Body of pancreas (tissue), 4 donors: Measurements from ENCODE around the gene CRLF1. TPM values are rescaled to one million over a fixed set of nuclear protein-coding genes. Genes with fewer than 3 reads are reported as not detected.

Experiments
- ATAC-seq: fragments of 150-250 bp; one replicate; pipeline ENCODE4 v1.9.1; 2016
- DNase-seq, 4 donors: peaks; one replicate each; pipeline ENCODE4 v3.0.0-alpha.2; 2019
- H3K27ac ChIP-seq, 4 donors: fragments of 200-600 bp; sonication (generic); 1 replicate in 3 of 4; 2 replicates in 1 of 4; pipeline versions ENCODE4 v1.5.1 to v1.6.1; 2016 to 2019; ENCODE audit warnings: mild to moderate bottlenecking in 1 of 4, mixed read lengths in 1 of 4, moderate library complexity in 1 of 4
- H3K27me3 ChIP-seq, 2 donors: fragments of 200-600 bp; sonication (generic); one replicate each; pipeline ENCODE4 v1.6.0; 2016; ENCODE audit warnings: mild to moderate bottlenecking in 1 of 2
- H3K36me3 ChIP-seq, 2 donors: fragments of 200-600 bp; sonication (generic); replicated peaks in 1 of 2; 2 replicates each; pipeline ENCODE4 v1.5.1; 2016; ENCODE audit warnings: low read depth in 2 of 2; ENCODE audit not compliant: insufficient read depth in 1 of 2
- H3K4me1 ChIP-seq: fragments of 200-600 bp; sonication (generic); one replicate; pipeline ENCODE4 v1.6.0; 2016
- H3K4me3 ChIP-seq, 2 donors: fragments of 200-600 bp; sonication (generic); 1 replicate in 1 of 2; 2 replicates in 1 of 2; pipeline ENCODE4 v1.5.1; 2016 to 2019
- H3K9me3 ChIP-seq, 3 donors: fragments of 200-600 bp; sonication (generic); 1 replicate in 2 of 3; 2 replicates in 1 of 3; pipeline ENCODE4 v1.5.1; 2016
- POLR2A ChIP-seq, 3 donors: fragments of 450-650 bp; IDR thresholded peaks; one replicate each; pipeline ENCODE4 v1.6.1; 2016; ENCODE audit warnings: antibody characterized with exemption in 3 of 3, mild to moderate bottlenecking in 2 of 3
- WGBS, 2 donors: methylation state at CpG; one replicate each; pipeline ENCODE4 v1.1.5; 2017; 5-methylcytosine and 5-hydroxymethylcytosine counted together
- intact Hi-C: fragments of 100-400 bp; cut with DNase I; formaldehyde crosslinking; loops from one replicate; pipeline ENCODE4 v1.15.1; 2023
- total RNA-seq, 2 donors: library from RNA; depleted of rRNA; stranded (reverse); fragments of >200 nt; gene quantifications; one replicate each; pipeline ENCODE4 v1.1.0, GENCODE V29; 2016
- TF ChIP-seq, protein P1 (sequence below), 7 experiments: fragments of 450-650 bp in 4 of 7; fragments of 200-600 bp in 3 of 7; sonication (generic) in 3 of 7; IDR thresholded peaks; one replicate each; pipeline ENCODE4 v1.5.1; 2016 to 2019; ENCODE audit warnings: antibody characterized with exemption in 7 of 7

Gene CRLF1
- total RNA-seq, 2 donors from 2014 or later = 23.3 to 40.2 TPM

DNA sequence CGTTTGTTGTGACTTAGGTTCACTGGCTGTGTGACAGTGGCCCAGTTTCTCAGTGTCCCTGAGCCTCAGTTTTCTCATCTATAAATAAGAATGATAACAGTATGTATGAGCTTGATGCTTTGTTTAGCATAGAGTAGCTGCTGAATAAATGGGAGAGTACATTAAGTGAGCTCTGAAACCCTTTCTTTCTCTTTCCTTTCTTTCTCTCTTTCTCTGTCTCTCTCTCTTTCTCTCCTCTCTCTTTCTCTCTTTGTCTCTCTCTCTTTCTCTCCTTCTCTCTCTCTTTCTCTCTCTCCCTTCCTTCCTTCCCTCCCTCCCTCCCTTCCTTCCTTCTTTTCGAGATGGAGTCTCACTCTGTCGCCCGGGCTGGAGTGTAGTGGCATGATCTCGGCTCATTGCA lies 46.9 kb downstream of the CRLF1 start:
- H3K4me3 ChIP-seq = no peak overlapping the region
- H3K36me3 ChIP-seq = peaks cover 0 to 8% of the 10 kb centered on the region in 2 donors
- H3K4me1 ChIP-seq = peaks cover 15% of the 10 kb centered on the region
- TF ChIP-seq, protein P1, sequence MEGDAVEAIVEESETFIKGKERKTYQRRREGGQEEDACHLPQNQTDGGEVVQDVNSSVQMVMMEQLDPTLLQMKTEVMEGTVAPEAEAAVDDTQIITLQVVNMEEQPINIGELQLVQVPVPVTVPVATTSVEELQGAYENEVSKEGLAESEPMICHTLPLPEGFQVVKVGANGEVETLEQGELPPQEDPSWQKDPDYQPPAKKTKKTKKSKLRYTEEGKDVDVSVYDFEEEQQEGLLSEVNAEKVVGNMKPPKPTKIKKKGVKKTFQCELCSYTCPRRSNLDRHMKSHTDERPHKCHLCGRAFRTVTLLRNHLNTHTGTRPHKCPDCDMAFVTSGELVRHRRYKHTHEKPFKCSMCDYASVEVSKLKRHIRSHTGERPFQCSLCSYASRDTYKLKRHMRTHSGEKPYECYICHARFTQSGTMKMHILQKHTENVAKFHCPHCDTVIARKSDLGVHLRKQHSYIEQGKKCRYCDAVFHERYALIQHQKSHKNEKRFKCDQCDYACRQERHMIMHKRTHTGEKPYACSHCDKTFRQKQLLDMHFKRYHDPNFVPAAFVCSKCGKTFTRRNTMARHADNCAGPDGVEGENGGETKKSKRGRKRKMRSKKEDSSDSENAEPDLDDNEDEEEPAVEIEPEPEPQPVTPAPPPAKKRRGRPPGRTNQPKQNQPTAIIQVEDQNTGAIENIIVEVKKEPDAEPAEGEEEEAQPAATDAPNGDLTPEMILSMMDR (IDR thresholded peaks at IDR 0.05) = no peak
- H3K27ac ChIP-seq = peak overlapping the region in 2 of 4 donors; percentile 10 to 24
- WGBS, 2 donors = 62 to 66% methylated on average over 5 of the region's 5 CpGs
- H3K9me3 ChIP-seq = no peaks in the 10 kb centered on the region
- DNase-seq = no peak
- no peaks in the 10 kb centered on the region for H3K27me3 ChIP-seq
- intact Hi-C loops = loop anchor here (10.0 kb wide), 1 partner anchor 95 kb away; no protein-coding TSS in a partner anchor
- ATAC-seq = no peak

DNA sequence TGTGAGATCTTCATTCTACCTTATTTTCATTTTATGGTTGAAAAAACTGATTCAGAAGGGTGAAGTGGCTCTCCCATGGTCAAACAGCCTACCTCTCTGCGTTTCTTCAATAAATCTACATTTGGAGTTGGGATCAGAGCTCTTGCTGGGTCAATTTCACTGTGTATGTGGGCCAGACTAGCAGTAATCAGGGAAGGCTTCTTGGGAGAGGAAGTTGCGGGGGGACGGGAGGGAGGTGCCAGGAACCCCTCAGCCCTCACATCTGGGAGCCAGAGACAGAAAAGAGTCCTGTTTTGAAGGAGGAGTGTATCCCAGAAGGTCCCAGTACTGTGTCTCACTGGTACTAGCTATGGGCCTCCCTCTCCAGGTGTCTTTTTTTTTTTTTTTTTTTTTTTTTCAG lies 48.0 kb downstream of the CRLF1 start:
- WGBS, 2 donors = 31 to 48% methylated on average over 3 of the region's 3 CpGs
- intact Hi-C loops = no loop called here
- H3K4me3 ChIP-seq = no peak overlapping the region

DNA sequence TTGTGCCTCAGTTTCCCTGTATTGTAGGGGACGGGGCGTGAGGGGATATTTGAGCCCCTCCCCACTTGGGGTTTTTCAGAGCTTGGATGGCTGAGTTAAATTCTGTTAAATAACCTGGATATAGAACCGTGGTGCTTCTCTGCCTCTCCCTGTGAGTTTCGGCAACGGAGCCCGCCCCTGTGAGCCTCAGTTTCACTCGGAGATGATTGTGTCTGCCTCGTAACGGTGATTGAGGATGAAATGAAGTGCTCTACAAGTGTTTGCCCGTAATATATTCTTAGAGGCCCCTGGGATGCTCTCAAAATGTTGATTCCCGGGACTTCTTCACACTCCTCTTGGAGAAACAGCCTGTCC lies 48.4 kb downstream of the CRLF1 start:
- WGBS, 2 donors = 5 to 10% methylated on average over 9 to 11 of the region's 11 CpGs
- ATAC-seq (no peak), DNase-seq (no peak)
- Histone ChIP-seq H3K9me3 (no peaks in the 10 kb centered on the region), H3K27me3 (no peaks in the 10 kb centered on the region), H3K36me3 (peaks cover 0 to 2% of the 10 kb centered on the region in 2 donors), H3K27ac (peak overlapping the region; percentile 79 to 96 (median 92)), H3K4me3 (peak overlapping the region; percentile 57 to 81), H3K4me1 (peaks cover 15% of the 10 kb centered on the region)
- TF ChIP-seq, protein P1 (IDR thresholded peaks at IDR 0.05) = no peak
- no peak for TF ChIP-seq POLR2A (IDR thresholded peaks at IDR 0.05)
- intact Hi-C loops = no loop called here

More for the DNA sequence above, 48.0 kb downstream of the CRLF1 start:
- no peaks in the 10 kb centered on the region for H3K9me3 ChIP-seq
- DNase-seq (no peak), ATAC-seq (no peak)
- H3K4me1 ChIP-seq = peaks cover 15% of the 10 kb centered on the region
- TF ChIP-seq, protein P1 (IDR thresholded peaks at IDR 0.05) = no peak
- no peak for TF ChIP-seq POLR2A (IDR thresholded peaks at IDR 0.05)
- peak overlapping the region; percentile 79 to 96 (median 92) for H3K27ac ChIP-seq
- H3K36me3 ChIP-seq = peaks cover 0 to 5% of the 10 kb centered on the region in 2 donors
- no peaks in the 10 kb centered on the region for H3K27me3 ChIP-seq

DNA sequence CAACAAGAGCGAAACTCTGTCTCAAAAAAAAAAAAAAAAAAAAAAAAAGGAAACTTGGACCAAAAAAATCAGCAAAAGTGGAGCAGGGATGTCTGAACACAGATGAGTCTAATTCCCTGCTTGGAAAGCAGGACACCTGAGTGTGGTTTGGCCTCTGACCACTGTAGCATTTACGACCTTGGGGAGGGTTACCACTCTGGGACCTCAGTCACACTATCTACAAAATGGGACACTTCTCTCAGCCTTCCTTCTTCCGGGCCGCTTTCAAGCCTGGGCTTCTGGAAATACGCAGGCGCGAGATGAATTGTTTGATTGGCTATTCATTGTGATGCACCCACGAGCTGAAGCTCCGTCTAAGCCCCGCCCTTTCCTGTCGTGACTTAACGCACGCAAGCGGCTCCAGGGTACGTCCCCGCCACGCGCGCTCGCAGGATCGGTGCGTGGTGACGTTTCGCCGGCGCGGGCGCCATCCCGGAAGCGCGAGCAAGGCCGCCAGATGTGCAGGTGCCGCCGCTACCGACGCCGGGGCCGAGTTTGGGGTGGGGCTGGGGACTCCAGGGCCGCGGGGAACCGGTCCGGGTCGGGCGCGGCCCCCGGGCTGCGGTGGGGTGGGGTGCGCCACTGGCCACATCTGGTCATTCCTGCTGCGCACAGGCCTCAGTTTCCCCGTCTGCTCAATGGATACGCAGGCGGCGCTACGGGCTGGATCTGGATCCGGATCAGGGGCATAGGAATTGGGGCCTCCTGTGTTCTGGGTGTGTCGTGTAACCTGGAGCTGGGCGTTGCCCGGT lies 49.0 kb downstream of the CRLF1 start, which contains the start of gene KXD1:
KXD1 (plus strand) TSS at position 460 of the 791 bp plus-strand sequence. CDS start 4,187 bp downstream, outside the sequence.
- H3K36me3 ChIP-seq = peaks cover 0 to under 1% of the 10 kb centered on the region in 2 donors
- H3K27me3 ChIP-seq = no peaks in the 10 kb centered on the region
- peak; percentile 100 for ATAC-seq
- WGBS, 2 donors = 1% methylated on average over 15 to 57 of the region's 58 CpGs
- peaks cover 15% of the 10 kb centered on the region for H3K4me1 ChIP-seq
- H3K27ac ChIP-seq = peak within 1 kb of the TSS; percentile 79 to 96 (median 92)
- TF ChIP-seq POLR2A (IDR thresholded peaks at IDR 0.05) = peak; percentile 59 to 77 (median 67)
- TF ChIP-seq, protein P1 (IDR thresholded peaks at IDR 0.05) = peak in 2 of 7 experiments; percentile 7 to 13
- intact Hi-C loops = no loop called here
- H3K9me3 ChIP-seq = no peaks in the 10 kb centered on the region
- peak within 1 kb of the TSS; percentile 57 to 81 for H3K4me3 ChIP-seq
- peak; percentile 98 to 99 (median 99) for DNase-seq
